Lower leg skin (tissue), 4 donors: ENCODE measurements around the gene TXNRD2. TPM values are rescaled to one million over a fixed set of nuclear protein-coding genes. Genes with fewer than 3 reads are reported as not detected.
"Not testable (repeated sequence)": the region's sequence is repeated elsewhere in the genome, so short reads cannot be mapped to it uniquely, and the experiment has no call there.

ENCODE experiments used
- DNase-seq, 2 donors: peaks; one replicate each; pipeline ENCODE4 v3.0.0-alpha.2; 2019; ENCODE audit warnings: low spot score in 2 of 2
- H3K4me3 ChIP-seq: fragments of 200-600 bp; sonication (generic); 2 replicates; pipeline ENCODE4 v1.5.1; 2017; ENCODE audit warnings: mild to moderate bottlenecking, low read depth; ENCODE audit not compliant: poor library complexity, severe bottlenecking
- CTCF ChIP-seq, 3 donors: fragments of 450-650 bp; IDR thresholded peaks; one replicate each; pipeline ENCODE4 v1.5.1; 2016; ENCODE audit warnings: antibody characterized with exemption in 3 of 3, mild to moderate bottlenecking in 3 of 3, moderate library complexity in 2 of 3
- POLR2A ChIP-seq, 2 donors: fragments of 450-650 bp; IDR thresholded peaks; one replicate each; pipeline ENCODE4 v1.6.1; 2016 to 2017; ENCODE audit warnings: antibody characterized with exemption in 2 of 2, mild to moderate bottlenecking in 1 of 2, moderate library complexity in 1 of 2
- WGBS, 2 donors: methylation state at CpG; one replicate each; pipeline ENCODE4 v1.1.5; 2018; 5-methylcytosine and 5-hydroxymethylcytosine counted together
- intact Hi-C: fragments of 100-400 bp; cut with DNase I; formaldehyde crosslinking; loops from one replicate; pipeline ENCODE4 v1.15.0; 2023; ENCODE audit warnings: low total_unique reads
- total RNA-seq, 4 donors: library from RNA; depleted of rRNA; stranded (reverse); fragments of >200 nt; gene quantifications; one replicate each; pipeline ENCODE4 v1.1.0, GENCODE V29; 2016

TXNRD2 gene
- total RNA-seq, 4 donors from 2014 or later: 10.9 to 16.8 (median 15.2) TPM

- 69 to 84% methylated on average over 15 of the region's 15 CpGs for WGBS, 2 donors
Observed at GRCh38 chr22:19885841-19886592, 55.6 kb downstream of the TXNRD2 start.

GRCh38 chr22:19884954-19885751 lies 56.5 kb downstream of the TXNRD2 start:
- H3K4me3 ChIP-seq: no peak overlapping the region
- TF ChIP-seq POLR2A (IDR thresholded peaks at IDR 0.05) (no peak), CTCF (IDR thresholded peaks at IDR 0.05) (no peak)
- intact Hi-C loops: no loop called here
- WGBS, 2 donors: 77 to 88% methylated on average over 15 to 21 of the region's 26 CpGs
- DNase-seq: no peak

More at GRCh38 chr22:19885841-19886592, 55.6 kb downstream of the TXNRD2 start:
- no peak overlapping the region for H3K4me3 ChIP-seq
- TF ChIP-seq POLR2A (IDR thresholded peaks at IDR 0.05) (no peak), CTCF (IDR thresholded peaks at IDR 0.05) (no peak)
- DNase-seq: no peak
- intact Hi-C loops: no loop called here

GRCh38 chr22:19884161-19884953 lies 57.3 kb downstream of the TXNRD2 start:
- 83 to 86% methylated on average over 7 to 12 of the region's 15 CpGs for WGBS, 2 donors
- TF ChIP-seq CTCF (IDR thresholded peaks at IDR 0.05) (no peak), POLR2A (IDR thresholded peaks at IDR 0.05) (no peak)
- no peak overlapping the region for H3K4me3 ChIP-seq
- intact Hi-C loops: no loop called here
- DNase-seq: peak in 1 of 2 donors; percentile 85

GRCh38 chr22:19883446-19883845 lies 58.2 kb downstream of the TXNRD2 start:
- WGBS, 2 donors: 96 to 98% methylated on average over 8 of the region's 8 CpGs
- intact Hi-C loops: not testable (repeated sequence)

GRCh38 chr22:19882446-19883381 lies 58.9 kb downstream of the TXNRD2 start:
- WGBS, 2 donors: 89 to 91% methylated on average over 20 to 26 of the region's 26 CpGs
- no peak for TF ChIP-seq POLR2A (IDR thresholded peaks at IDR 0.05)
- TF ChIP-seq CTCF (IDR thresholded peaks at IDR 0.05): no peak
- intact Hi-C loops: no loop called here
- DNase-seq: peak in 1 of 2 donors; percentile 82
- no peak overlapping the region for H3K4me3 ChIP-seq

More at GRCh38 chr22:19883446-19883845, 58.2 kb downstream of the TXNRD2 start:
- DNase-seq, H3K4me3 ChIP-seq: not testable (repeated sequence)
